ENCODE measurements around the gene SRP72.

DNA sequence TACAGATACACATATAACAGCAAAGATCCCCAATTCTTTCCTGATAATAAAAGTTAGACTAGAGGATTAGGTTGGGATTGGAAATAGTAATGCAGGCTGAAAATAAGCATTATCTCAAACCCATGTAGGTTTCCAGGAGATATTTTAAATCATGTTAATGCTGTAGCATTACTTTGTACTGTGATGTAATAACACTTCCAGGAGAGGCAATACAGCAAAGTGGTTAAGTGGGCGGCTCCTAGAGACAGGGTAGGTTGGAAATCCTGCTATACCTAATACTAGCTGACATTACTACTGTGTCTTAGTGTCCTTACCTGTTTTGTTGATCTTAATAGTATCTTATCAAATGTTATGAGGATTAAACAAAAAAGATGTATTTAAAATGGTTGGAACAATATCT, 21.7 kb upstream of the SRP72 start:
- TF ChIP-seq, protein P1, sequence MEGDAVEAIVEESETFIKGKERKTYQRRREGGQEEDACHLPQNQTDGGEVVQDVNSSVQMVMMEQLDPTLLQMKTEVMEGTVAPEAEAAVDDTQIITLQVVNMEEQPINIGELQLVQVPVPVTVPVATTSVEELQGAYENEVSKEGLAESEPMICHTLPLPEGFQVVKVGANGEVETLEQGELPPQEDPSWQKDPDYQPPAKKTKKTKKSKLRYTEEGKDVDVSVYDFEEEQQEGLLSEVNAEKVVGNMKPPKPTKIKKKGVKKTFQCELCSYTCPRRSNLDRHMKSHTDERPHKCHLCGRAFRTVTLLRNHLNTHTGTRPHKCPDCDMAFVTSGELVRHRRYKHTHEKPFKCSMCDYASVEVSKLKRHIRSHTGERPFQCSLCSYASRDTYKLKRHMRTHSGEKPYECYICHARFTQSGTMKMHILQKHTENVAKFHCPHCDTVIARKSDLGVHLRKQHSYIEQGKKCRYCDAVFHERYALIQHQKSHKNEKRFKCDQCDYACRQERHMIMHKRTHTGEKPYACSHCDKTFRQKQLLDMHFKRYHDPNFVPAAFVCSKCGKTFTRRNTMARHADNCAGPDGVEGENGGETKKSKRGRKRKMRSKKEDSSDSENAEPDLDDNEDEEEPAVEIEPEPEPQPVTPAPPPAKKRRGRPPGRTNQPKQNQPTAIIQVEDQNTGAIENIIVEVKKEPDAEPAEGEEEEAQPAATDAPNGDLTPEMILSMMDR (IDR thresholded peaks at IDR 0.05 in 2 of 3, conservative IDR thresholded peaks at IDR 0.05 in 1 of 3; ENCODE audit: borderline replicate concordance in 1 of 3, insufficient read depth in 1 of 3, low read depth in 2 of 3, low read length in 2 of 3) = no peak
- no peak for TF ChIP-seq SP1 (IDR thresholded peaks at IDR 0.05; ENCODE audit: low read depth)
- TF ChIP-seq EZH2phosphoT487 (IDR thresholded peaks at IDR 0.05; ENCODE audit: borderline replicate concordance) = no peak
- no peak for TF ChIP-seq SIN3A (IDR thresholded peaks at IDR 0.05; ENCODE audit: low read depth)
- TF ChIP-seq RAD21 (IDR thresholded peaks at IDR 0.05; ENCODE audit: low read depth) = no peak
- no peak for TF ChIP-seq JUND (IDR thresholded peaks at IDR 0.05)
- no peak for TF ChIP-seq POLR2AphosphoS5 (IDR thresholded peaks at IDR 0.05; ENCODE audit: low read depth, low read length)
- TF ChIP-seq, protein P2, sequence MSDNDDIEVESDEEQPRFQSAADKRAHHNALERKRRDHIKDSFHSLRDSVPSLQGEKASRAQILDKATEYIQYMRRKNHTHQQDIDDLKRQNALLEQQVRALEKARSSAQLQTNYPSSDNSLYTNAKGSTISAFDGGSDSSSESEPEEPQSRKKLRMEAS (IDR thresholded peaks at IDR 0.05) = no peak
- TF ChIP-seq TCF7L2 (IDR thresholded peaks at IDR 0.05; ENCODE audit: borderline replicate concordance, extremely low read depth, insufficient read depth, insufficient read length) = no peak
- no peak for TF ChIP-seq POLR2A (IDR thresholded peaks at IDR 0.05; ENCODE audit: borderline replicate concordance, extremely low read depth, insufficient read depth, insufficient read length)
- no peak for TF ChIP-seq ELF1 (IDR thresholded peaks at IDR 0.05; ENCODE audit: borderline replicate concordance, low read depth)
- TF ChIP-seq YY1 (IDR thresholded peaks at IDR 0.05; ENCODE audit: extremely low read depth, insufficient replicate concordance, low read depth, low read length) = no peak
- TF ChIP-seq ZNF274 (IDR thresholded peaks at IDR 0.05; ENCODE audit: low read depth, low read length) = no peak
- TF ChIP-seq, protein P3, sequence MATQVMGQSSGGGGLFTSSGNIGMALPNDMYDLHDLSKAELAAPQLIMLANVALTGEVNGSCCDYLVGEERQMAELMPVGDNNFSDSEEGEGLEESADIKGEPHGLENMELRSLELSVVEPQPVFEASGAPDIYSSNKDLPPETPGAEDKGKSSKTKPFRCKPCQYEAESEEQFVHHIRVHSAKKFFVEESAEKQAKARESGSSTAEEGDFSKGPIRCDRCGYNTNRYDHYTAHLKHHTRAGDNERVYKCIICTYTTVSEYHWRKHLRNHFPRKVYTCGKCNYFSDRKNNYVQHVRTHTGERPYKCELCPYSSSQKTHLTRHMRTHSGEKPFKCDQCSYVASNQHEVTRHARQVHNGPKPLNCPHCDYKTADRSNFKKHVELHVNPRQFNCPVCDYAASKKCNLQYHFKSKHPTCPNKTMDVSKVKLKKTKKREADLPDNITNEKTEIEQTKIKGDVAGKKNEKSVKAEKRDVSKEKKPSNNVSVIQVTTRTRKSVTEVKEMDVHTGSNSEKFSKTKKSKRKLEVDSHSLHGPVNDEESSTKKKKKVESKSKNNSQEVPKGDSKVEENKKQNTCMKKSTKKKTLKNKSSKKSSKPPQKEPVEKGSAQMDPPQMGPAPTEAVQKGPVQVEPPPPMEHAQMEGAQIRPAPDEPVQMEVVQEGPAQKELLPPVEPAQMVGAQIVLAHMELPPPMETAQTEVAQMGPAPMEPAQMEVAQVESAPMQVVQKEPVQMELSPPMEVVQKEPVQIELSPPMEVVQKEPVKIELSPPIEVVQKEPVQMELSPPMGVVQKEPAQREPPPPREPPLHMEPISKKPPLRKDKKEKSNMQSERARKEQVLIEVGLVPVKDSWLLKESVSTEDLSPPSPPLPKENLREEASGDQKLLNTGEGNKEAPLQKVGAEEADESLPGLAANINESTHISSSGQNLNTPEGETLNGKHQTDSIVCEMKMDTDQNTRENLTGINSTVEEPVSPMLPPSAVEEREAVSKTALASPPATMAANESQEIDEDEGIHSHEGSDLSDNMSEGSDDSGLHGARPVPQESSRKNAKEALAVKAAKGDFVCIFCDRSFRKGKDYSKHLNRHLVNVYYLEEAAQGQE (IDR thresholded peaks at IDR 0.05; ENCODE audit: low read depth) = no peak
